Cardiac muscle cell (in vitro differentiated cells and primary cell): Measurements from ENCODE around the gene LYRM4. TPM values are rescaled to one million over a fixed set of nuclear protein-coding genes. Genes with fewer than 3 reads are reported as not detected.

Experiments used
- DNase-seq, 2 donors: peaks; one replicate each; pipeline versions ENCODE4 v3.0.0 to v3.0.0-alpha.2; 2010 to 2017; ENCODE audit warnings: low read depth in 1 of 2, low spot score in 1 of 2
- H3K27ac ChIP-seq: fragments of 200-600 bp; sonication (generic); 2 replicates; pipeline ENCODE4 v1.5.1; 2016
- H3K27me3 ChIP-seq: fragments of 200-600 bp; sonication (generic); 2 replicates; pipeline ENCODE4 v1.6.0; 2016; ENCODE audit warnings: control low read depth
- H3K36me3 ChIP-seq: fragments of 200-600 bp; sonication (generic); 2 replicates; pipeline ENCODE4 v1.5.1; 2016; ENCODE audit warnings: control low read depth
- H3K4me1 ChIP-seq: fragments of 200-600 bp; sonication (generic); 2 replicates; pipeline ENCODE4 v1.8.1; 2017; ENCODE audit warnings: low read depth, mild to moderate bottlenecking, mixed run types
- H3K4me3 ChIP-seq: fragments of 200-600 bp; sonication (generic); 2 replicates; pipeline ENCODE4 v1.5.1; 2016; ENCODE audit warnings: mild to moderate bottlenecking
- H3K9me3 ChIP-seq: fragments of 200-600 bp; sonication (generic); 2 replicates; pipeline ENCODE4 v1.5.1; 2017; ENCODE audit warnings: low read depth, mild to moderate bottlenecking, control low read depth
- polyA plus RNA-seq: library from polyadenylated mRNA; unstranded; fragments of >200 nt; fragmentation: Nextera tagmentation; extraction: Ambion mirVana; gene quantifications from 2 replicates; pipeline ENCODE4 v1.2.1, GENCODE V29; 2016
- total RNA-seq: library from RNA; depleted of rRNA; stranded (reverse); fragments of >200 nt; gene quantifications from 2 replicates; pipeline ENCODE4 v1.2.3, GENCODE V29; 2016
- TF ChIP-seq, protein P1 (sequence below): IDR thresholded peaks from 2 replicates; pipeline ENCODE4 v1.5.1; 2012; ENCODE audit warnings: low read depth, mild to moderate bottlenecking, low read length

The LYRM4 gene
- total and polyA plus RNA-seq, 2 experiments from 2014 or later, result 24.2 to 38.3 TPM

DNA sequence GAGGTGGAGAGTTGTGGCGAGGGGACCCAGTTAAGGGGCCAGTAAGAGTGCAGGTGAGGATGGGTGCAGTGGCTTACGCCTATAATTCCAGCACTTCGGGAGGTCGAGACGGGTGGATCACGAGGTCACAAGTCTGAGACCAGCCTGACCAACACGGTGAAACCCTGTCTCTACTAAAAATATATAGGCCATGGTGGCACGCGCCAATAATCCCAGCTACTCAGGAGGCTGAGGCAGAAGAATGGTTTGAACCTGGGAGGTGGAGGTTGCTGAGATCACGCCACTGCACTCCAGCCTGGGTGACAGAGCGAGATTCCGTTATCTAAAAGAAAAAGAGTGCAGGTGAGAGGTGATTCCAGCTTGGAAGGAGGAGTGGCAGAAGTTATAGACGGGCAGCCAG, 147.7 kb downstream of the LYRM4 start:
- Histone ChIP-seq H3K27me3 (no peaks in the 10 kb centered on the region), H3K4me3 (no peak overlapping the region), H3K36me3 (no peaks in the 10 kb centered on the region), H3K9me3 (no peaks in the 10 kb centered on the region), H3K4me1 (peaks cover 9% of the 10 kb centered on the region), H3K27ac (no peak overlapping the region)
- no peak for DNase-seq
- TF ChIP-seq, protein P1, sequence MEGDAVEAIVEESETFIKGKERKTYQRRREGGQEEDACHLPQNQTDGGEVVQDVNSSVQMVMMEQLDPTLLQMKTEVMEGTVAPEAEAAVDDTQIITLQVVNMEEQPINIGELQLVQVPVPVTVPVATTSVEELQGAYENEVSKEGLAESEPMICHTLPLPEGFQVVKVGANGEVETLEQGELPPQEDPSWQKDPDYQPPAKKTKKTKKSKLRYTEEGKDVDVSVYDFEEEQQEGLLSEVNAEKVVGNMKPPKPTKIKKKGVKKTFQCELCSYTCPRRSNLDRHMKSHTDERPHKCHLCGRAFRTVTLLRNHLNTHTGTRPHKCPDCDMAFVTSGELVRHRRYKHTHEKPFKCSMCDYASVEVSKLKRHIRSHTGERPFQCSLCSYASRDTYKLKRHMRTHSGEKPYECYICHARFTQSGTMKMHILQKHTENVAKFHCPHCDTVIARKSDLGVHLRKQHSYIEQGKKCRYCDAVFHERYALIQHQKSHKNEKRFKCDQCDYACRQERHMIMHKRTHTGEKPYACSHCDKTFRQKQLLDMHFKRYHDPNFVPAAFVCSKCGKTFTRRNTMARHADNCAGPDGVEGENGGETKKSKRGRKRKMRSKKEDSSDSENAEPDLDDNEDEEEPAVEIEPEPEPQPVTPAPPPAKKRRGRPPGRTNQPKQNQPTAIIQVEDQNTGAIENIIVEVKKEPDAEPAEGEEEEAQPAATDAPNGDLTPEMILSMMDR, result no peak

DNA sequence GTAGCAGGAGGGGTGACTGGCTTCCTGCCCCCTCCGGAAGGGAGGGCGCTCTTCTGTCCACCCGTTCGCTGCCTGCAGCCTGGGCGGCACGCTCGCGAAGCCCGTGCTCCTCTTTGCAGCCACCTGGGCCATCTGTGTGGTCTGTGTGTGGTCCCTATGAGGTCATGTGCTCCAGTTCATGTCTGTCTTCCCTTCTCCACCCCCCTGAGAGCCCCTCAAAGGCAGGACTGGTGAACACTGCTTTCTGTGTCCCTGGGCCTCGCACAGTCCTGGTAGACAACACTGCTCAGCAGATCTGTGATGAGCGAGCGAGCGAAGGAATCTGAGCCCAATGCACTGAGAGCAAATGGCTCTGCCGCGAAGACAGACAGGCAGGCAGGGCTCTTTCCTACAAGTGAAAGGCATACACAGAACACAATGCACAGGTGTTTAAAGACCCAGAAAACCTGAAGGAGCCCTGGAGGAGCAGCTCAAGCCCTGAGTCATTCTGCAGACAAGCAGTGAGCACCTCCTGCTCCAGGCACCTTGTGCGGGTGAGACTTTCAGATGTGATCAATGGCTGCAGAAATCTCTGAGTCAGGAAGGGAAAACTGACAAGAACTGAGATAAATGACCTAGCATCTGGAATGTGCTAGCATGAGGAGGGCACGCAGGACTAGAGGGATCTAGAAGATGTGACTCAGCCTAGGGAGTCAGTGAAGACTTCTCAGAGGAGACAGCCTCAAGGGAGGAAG, 148.5 kb downstream of the LYRM4 start:
- TF ChIP-seq, protein P1, result no peak
- Histone ChIP-seq H3K9me3 (no peaks in the 10 kb centered on the region), H3K4me3 (no peak overlapping the region)

DNA sequence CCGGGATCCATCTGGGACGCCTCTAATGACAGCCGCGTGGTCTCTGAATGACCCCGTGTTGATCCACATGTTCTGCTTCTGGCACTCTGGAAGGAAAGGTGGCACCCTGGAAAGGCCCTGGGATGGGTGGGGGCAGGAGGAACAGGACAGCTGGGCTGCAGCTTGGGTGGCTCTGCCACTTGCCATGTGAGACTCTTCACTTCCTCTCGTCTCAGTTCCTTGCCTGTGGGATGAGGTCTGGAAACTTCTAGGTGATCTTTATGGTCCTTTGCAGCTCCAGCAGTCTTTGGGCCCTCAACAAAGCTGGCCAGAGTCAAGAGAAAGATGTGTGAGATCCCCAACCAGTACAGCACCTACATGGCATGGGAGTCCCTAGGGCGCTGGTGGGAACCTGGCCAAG, 149.1 kb downstream of the LYRM4 start:
- Histone ChIP-seq H3K36me3 (no peaks in the 10 kb centered on the region), H3K4me1 (peaks cover 19% of the 10 kb centered on the region), H3K4me3 (no peak overlapping the region), H3K27ac (no peak overlapping the region), H3K27me3 (no peaks in the 10 kb centered on the region), H3K9me3 (no peaks in the 10 kb centered on the region)
- TF ChIP-seq, protein P1, result no peak
- DNase-seq, result no peak

More for the DNA sequence above, 148.5 kb downstream of the LYRM4 start:
- H3K27ac ChIP-seq, result no peak overlapping the region
- peak in 1 of 2 donors; percentile 48 for DNase-seq
- no peaks in the 10 kb centered on the region for H3K36me3 ChIP-seq
- H3K4me1 ChIP-seq, result peaks cover 17% of the 10 kb centered on the region
- no peaks in the 10 kb centered on the region for H3K27me3 ChIP-seq

DNA sequence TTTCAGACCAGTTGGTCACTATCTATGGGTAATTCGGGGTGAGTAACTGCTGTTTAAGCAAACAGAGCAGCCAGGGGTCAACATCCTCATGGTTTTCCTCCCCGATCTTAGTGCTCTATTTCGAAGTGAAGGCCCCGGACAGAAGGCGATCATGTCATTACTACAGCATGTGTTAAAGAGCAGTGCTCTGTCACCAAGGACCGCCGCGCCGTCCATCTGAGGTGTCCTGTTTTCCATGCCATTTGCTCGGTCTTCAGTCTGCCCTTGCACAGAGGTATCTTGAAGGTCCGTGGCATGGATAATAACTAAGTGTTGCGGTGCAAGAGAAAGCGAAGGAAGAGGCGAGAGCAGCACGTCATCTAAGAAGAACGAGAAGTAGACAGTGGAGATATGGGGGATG, 150.5 kb downstream of the LYRM4 start:
- no peak overlapping the region for H3K4me3 ChIP-seq
- H3K4me1 ChIP-seq, result peaks cover 19% of the 10 kb centered on the region
- H3K9me3 ChIP-seq, result no peaks in the 10 kb centered on the region
- TF ChIP-seq, protein P1, result no peak
- no peak overlapping the region for H3K27ac ChIP-seq
- H3K36me3 ChIP-seq, result no peaks in the 10 kb centered on the region
- H3K27me3 ChIP-seq, result no peaks in the 10 kb centered on the region
- DNase-seq, result no peak

DNA sequence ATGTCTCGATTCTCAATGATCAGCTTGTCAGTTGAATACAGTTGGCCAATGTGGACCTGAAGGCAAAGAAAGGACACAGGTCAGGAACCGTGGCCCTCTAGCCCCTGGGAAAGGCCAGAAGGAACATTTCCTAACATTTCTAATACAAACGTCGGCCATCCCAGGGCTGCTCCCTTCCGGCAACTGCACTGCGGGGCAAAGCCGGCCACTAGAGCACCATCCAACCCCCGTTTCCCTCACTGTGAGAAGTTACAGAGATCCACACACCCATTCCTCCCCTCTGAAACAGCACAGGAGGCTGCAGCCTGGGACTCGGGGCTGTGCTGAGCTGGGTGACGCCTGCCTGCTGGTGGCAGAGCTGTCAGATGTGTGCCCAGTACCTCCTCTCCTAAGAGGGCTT, 151.3 kb downstream of the LYRM4 start:
- H3K4me1 ChIP-seq, result peaks cover 19% of the 10 kb centered on the region
- H3K27ac ChIP-seq, result peak overlapping the region; percentile 80
- H3K36me3 ChIP-seq, result no peaks in the 10 kb centered on the region
- H3K4me3 ChIP-seq, result no peak overlapping the region
- no peaks in the 10 kb centered on the region for H3K9me3 ChIP-seq
- no peak for DNase-seq
- TF ChIP-seq, protein P1, result no peak
- H3K27me3 ChIP-seq, result no peaks in the 10 kb centered on the region
